CD8-positive, alpha-beta memory T cell (primary cell): ENCODE data around the gene ICAM5. TPM values are rescaled to one million over a fixed set of nuclear protein-coding genes. Genes with fewer than 3 reads are reported as not detected.
"Not testable (repeated sequence)": the region's sequence is repeated elsewhere in the genome, so short reads cannot be mapped to it uniquely, and the experiment has no call there.

Experiments
- CTCF ChIA-PET: fragments of 350-600 bp; sonication (Branson Sonifier 250); formaldehyde crosslinking; loops from one replicate; lab custom pipeline; 2021; ENCODE audit warnings: antibody characterized with exemption; lab: Charles Lee
- POLR2A ChIA-PET: fragments of 350-600 bp; sonication (Branson Sonifier 250); formaldehyde crosslinking; loops from one replicate; lab custom pipeline; 2021; ENCODE audit warnings: antibody characterized with exemption; lab: Charles Lee
- DNase-seq, 5 donors: peaks; one replicate each; pipeline versions ENCODE4 v3.0.0 to v3.0.0-alpha.2; 2020 to 2022; ENCODE audit warnings: mixed read lengths in 1 of 5
- H3K27ac ChIP-seq: one replicate; pipeline ENCODE4 v1.7.0; 2013; ENCODE audit warnings: low read depth, mild to moderate bottlenecking, low read length, moderate library complexity
- H3K27me3 ChIP-seq: 2 replicates; pipeline ENCODE4 v1.7.0; 2013; ENCODE audit warnings: low read length, mild to moderate bottlenecking; ENCODE audit not compliant: insufficient read depth, poor library complexity, severe bottlenecking
- H3K36me3 ChIP-seq: 2 replicates; pipeline ENCODE4 v1.7.0; 2013; ENCODE audit warnings: mild to moderate bottlenecking, low read length, moderate library complexity; ENCODE audit not compliant: insufficient read depth
- H3K4me1 ChIP-seq: 2 replicates; pipeline ENCODE4 v1.7.0; 2013; ENCODE audit warnings: mild to moderate bottlenecking, low read length, moderate library complexity; ENCODE audit not compliant: insufficient read depth
- H3K4me3 ChIP-seq: 2 replicates; pipeline ENCODE4 v1.7.0; 2013; ENCODE audit warnings: mild to moderate bottlenecking, low read length
- H3K9me3 ChIP-seq: 2 replicates; pipeline ENCODE4 v1.7.0; 2013; ENCODE audit warnings: mild to moderate bottlenecking, low read length
- H3K27ac Mint-ChIP-seq, 8 donors: one replicate each; pipeline ENCODE4 v1.8.0; 2020 to 2021; ENCODE audit warnings: mixed read lengths in 8 of 8, mild to moderate bottlenecking in 6 of 8, inconsistent platforms in 3 of 8, moderate library complexity in 3 of 8
- H3K27me3 Mint-ChIP-seq, 2 donors: one replicate each; pipeline ENCODE4 v1.8.0; 2020 to 2021; ENCODE audit warnings: mixed read lengths in 2 of 2, mild to moderate bottlenecking in 1 of 2, moderate library complexity in 1 of 2
- H3K36me3 Mint-ChIP-seq, 3 donors: one replicate each; pipeline ENCODE4 v1.8.0; 2020 to 2021; ENCODE audit warnings: mixed read lengths in 3 of 3, inconsistent platforms in 1 of 3, mild to moderate bottlenecking in 1 of 3
- H3K4me1 Mint-ChIP-seq, 3 donors: one replicate each; pipeline ENCODE4 v1.8.0; 2020 to 2021; ENCODE audit warnings: mixed read lengths in 3 of 3, inconsistent platforms in 1 of 3, mild to moderate bottlenecking in 1 of 3
- H3K4me3 Mint-ChIP-seq, 7 donors: one replicate each; pipeline ENCODE4 v1.8.0; 2020 to 2021; ENCODE audit warnings: mixed read lengths in 7 of 7, mild to moderate bottlenecking in 6 of 7, moderate library complexity in 4 of 7, inconsistent platforms in 2 of 7
- H3K9me3 Mint-ChIP-seq, 5 donors: one replicate each; pipeline ENCODE4 v1.8.0; 2020 to 2022; ENCODE audit warnings: mixed read lengths in 5 of 5, mild to moderate bottlenecking in 3 of 5, moderate library complexity in 2 of 5, inconsistent platforms in 1 of 5
- polyA plus RNA-seq: library from polyadenylated mRNA; unstranded; fragments of 300-500 nt; fragmentation: Illumina TruSeq; gene quantifications from one replicate; pipeline ENCODE4 v1.2.3, GENCODE V29; 2021
- total RNA-seq, 2 experiments: library from RNA; stranded (reverse); gene quantifications; one replicate each; pipeline ENCODE4 v1.2.3, GENCODE V29; 2021

The ICAM5 gene
- total and polyA plus RNA-seq, 3 experiments from 2014 or later, result 1.8 to 2.0 TPM; not detected in 1

GRCh38 chr19:10332158-10332964 lies 42.6 kb downstream of the ICAM5 start:
- H3K4me3 ChIP-seq, result peak overlapping the region; percentile 93
- peaks cover 0 to 59% (median 3%) of the 10 kb centered on the region in 3 donors for H3K36me3 Mint-ChIP-seq
- CTCF ChIA-PET, result interaction anchor here (0.7 to 2.7 kb wide), 6 partner anchors 40 to 146 kb away, joined by 3 to 7 read pairs (median 4); partner anchors contain the start of gene ICAM1
- H3K4me3 Mint-ChIP-seq, result peak overlapping the region; percentile 90 to 99 (median 96)
- POLR2A ChIA-PET, result interaction anchor here (0.8 to 2.0 kb wide), 3 partner anchors 14 to 62 kb away, joined by 4 to 9 read pairs (median 5); partner anchors contain the start of genes ICAM1 and ICAM5
- H3K4me1 ChIP-seq, result peaks cover 25% of the 10 kb centered on the region
- no peaks in the 10 kb centered on the region for H3K27me3 Mint-ChIP-seq
- H3K27me3 ChIP-seq, result no peaks in the 10 kb centered on the region
- peak overlapping the region; percentile 84 for H3K27ac ChIP-seq
- DNase-seq, result no peak
- H3K4me1 Mint-ChIP-seq, result peaks cover 18 to 46% (median 25%) of the 10 kb centered on the region in 3 donors
- H3K9me3 ChIP-seq, result no peaks in the 10 kb centered on the region
- no peaks in the 10 kb centered on the region for H3K9me3 Mint-ChIP-seq
- peaks cover 36% of the 10 kb centered on the region for H3K36me3 ChIP-seq
- H3K27ac Mint-ChIP-seq, result peak overlapping the region; percentile 90 to 98 (median 95)

DNA sequence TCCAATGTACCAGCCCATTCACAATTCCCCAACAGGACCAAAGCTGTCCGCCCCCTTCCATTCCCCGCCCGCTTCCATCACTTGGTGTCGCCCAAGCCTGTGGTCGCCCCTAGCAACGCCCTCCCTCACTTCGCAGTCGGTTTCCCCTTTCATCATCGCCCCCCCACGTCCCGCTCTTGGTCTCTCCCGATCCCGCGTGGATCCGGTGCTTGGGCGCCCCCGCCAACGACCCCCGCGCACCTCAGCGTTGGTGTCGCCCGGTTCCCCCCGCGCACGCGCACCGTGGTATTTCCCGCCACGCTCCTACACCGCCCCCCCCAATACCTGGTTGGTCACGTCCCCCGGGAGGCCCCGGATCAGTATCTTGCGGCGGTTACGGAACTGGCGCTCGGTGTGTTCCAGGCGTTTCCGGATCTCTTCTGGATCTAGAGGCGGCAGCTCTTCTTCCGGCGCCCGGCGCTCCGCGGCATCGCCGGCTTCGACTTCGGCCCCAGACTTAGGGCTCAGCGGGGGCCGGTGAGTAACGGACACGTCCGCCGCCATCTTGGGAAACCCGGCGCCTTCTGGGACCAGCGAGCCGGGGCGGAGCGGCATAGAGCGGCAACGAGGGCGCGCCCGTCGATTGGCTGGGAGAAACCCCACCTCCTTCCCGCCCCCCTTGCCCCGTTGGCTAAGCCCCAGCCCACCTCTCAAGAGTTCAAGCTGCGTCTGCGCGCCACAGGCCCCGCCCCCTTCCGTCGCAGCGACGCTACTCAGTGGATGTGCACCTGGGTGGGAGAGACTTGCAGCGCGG lies 43.4 kb downstream of the ICAM5 start, which contains the start of gene RAVER1:
RAVER1 (minus strand) TSS at position 565 of the 793 bp plus-strand sequence; CDS start at position 543, 22 bp downstream.
- Mint-ChIP-seq H3K4me1 (peaks cover 19 to 47% (median 26%) of the 10 kb centered on the region in 3 donors), H3K4me3 (peak within 1 kb of the TSS; percentile 90 to 99 (median 96)), H3K27me3 (no peaks in the 10 kb centered on the region), H3K9me3 (no peaks in the 10 kb centered on the region), H3K27ac (peak within 1 kb of the TSS; percentile 90 to 98 (median 95)), H3K36me3 (peaks cover 0 to 51% (median 3%) of the 10 kb centered on the region in 3 donors)
- no peaks in the 10 kb centered on the region for H3K27me3 ChIP-seq
- ChIA-PET CTCF (interaction anchor here (0.5 to 2.7 kb wide), 11 partner anchors 16 to 145 kb away, joined by 3 to 7 read pairs (median 3); partner anchors contain the start of gene ICAM1), POLR2A (interaction anchor here (0.5 to 2.0 kb wide), 7 partner anchors 14 to 235 kb away, joined by 3 to 12 read pairs (median 5); partner anchors contain the start of genes ICAM1, ICAM5 and TYK2)
- peak; percentile 96 to 99 (median 98) for DNase-seq
- H3K4me1 ChIP-seq, result peaks cover 26% of the 10 kb centered on the region
- no peaks in the 10 kb centered on the region for H3K9me3 ChIP-seq
- peak within 1 kb of the TSS; percentile 84 for H3K27ac ChIP-seq
- peak within 1 kb of the TSS; percentile 93 for H3K4me3 ChIP-seq
- H3K36me3 ChIP-seq, result peaks cover 28% of the 10 kb centered on the region

GRCh38 chr19:10333758-10334587 lies 44.2 kb downstream of the ICAM5 start:
- peaks cover 27 to 55% (median 34%) of the 10 kb centered on the region in 3 donors for H3K4me1 Mint-ChIP-seq
- no peaks in the 10 kb centered on the region for H3K9me3 Mint-ChIP-seq
- CTCF ChIA-PET, result interaction anchor here (0.5 to 2.7 kb wide), 10 partner anchors 16 to 82 kb away, joined by 3 to 7 read pairs (median 4); partner anchors contain the start of gene ICAM1
- no peaks in the 10 kb centered on the region for H3K27me3 Mint-ChIP-seq
- Histone ChIP-seq H3K27me3 (no peaks in the 10 kb centered on the region), H3K27ac (peak overlapping the region; percentile 84), H3K4me3 (peak overlapping the region; percentile 93), H3K4me1 (peaks cover 34% of the 10 kb centered on the region), H3K9me3 (no peaks in the 10 kb centered on the region), H3K36me3 (peaks cover 21% of the 10 kb centered on the region)
- DNase-seq, result no peak
- H3K36me3 Mint-ChIP-seq, result peaks cover 0 to 50% (median 3%) of the 10 kb centered on the region in 3 donors
- H3K4me3 Mint-ChIP-seq, result peak overlapping the region; percentile 90 to 99 (median 96)
- peak overlapping the region; percentile 90 to 98 (median 95) for H3K27ac Mint-ChIP-seq
- POLR2A ChIA-PET, result interaction anchor here (0.5 to 2.0 kb wide), 6 partner anchors 44 to 235 kb away, joined by 3 to 12 read pairs (median 6); partner anchors contain the start of genes ICAM1, ICAM5 and TYK2

- no peak overlapping the region for H3K4me3 ChIP-seq
- peaks cover 14% of the 10 kb centered on the region for H3K36me3 ChIP-seq
- POLR2A ChIA-PET, result no interaction called here
- peaks cover 38% of the 10 kb centered on the region for H3K4me1 ChIP-seq
- CTCF ChIA-PET, result interaction anchor here (0.7 to 1.9 kb wide), 3 partner anchors 54 to 68 kb away, joined by 3 to 7 read pairs (median 3); partner anchors contain the start of gene ICAM1
- H3K27me3 ChIP-seq, result no peaks in the 10 kb centered on the region
- Mint-ChIP-seq H3K9me3 (no peaks in the 10 kb centered on the region), H3K36me3 (peaks cover 0 to 48% (median 1%) of the 10 kb centered on the region in 3 donors), H3K27me3 (no peaks in the 10 kb centered on the region), H3K4me3 (peak overlapping the region in 5 of 7 donors; percentile 15 to 96 (median 87)), H3K4me1 (peaks cover 33 to 63% (median 42%) of the 10 kb centered on the region in 3 donors), H3K27ac (peak overlapping the region in 3 of 8 donors; percentile 55 to 96 (median 65))
- peak overlapping the region; percentile 84 for H3K27ac ChIP-seq
- DNase-seq, result peak in 2 of 5 donors; percentile 18 to 23
- H3K9me3 ChIP-seq, result no peaks in the 10 kb centered on the region
These were observed 45.0 kb downstream of the ICAM5 start for GRCh38 chr19:10334588-10335351.

DNA sequence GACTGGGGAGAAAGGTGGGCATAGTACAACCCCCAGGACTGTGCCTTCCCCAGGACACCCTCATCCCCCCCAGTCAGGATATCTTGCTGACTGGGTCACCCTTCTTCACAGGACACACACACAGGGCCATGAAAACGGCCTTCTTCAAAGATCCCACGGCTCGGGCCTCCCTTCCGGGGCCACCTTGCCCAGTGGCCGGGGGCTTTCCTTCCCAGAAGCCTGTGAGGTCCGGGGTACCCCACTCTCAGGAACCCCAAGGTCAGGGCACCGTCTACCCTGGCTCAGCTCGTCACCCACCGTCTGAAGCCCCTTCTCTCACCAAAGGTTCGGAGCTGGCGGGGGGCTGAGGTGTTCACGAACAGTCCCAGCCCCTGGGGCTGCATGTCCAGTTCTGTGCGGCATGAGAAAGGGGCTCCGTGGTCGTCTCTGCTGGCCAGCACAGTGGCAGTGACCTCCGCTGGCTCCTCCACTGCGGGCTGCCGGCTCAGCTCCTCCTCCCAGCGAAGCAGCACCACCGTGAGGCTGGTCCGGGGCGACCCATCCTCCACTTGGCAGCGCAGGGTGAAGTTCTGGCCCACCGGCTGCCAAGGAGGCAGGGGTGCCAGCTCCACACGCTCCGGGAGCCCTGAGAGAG lies 45.7 kb downstream of the ICAM5 start:
- Mint-ChIP-seq H3K27me3 (no peaks in the 10 kb centered on the region), H3K27ac (no peak overlapping the region), H3K4me3 (peak overlapping the region in 2 of 7 donors; percentile 24 to 87), H3K9me3 (no peaks in the 10 kb centered on the region), H3K4me1 (peaks cover 35 to 62% (median 46%) of the 10 kb centered on the region in 3 donors), H3K36me3 (peaks cover 0 to 41% (median 1%) of the 10 kb centered on the region in 3 donors)
- CTCF ChIA-PET, result interaction anchor here (0.7 kb wide), 1 partner anchor 65 kb away, joined by 3 read pairs; the partner anchor contains the start of gene ICAM1
- H3K4me1 ChIP-seq, result peaks cover 45% of the 10 kb centered on the region
- no peak overlapping the region for H3K27ac ChIP-seq
- no peaks in the 10 kb centered on the region for H3K9me3 ChIP-seq
- H3K36me3 ChIP-seq, result peaks cover 7% of the 10 kb centered on the region
- POLR2A ChIA-PET, result no interaction called here
- H3K27me3 ChIP-seq, result no peaks in the 10 kb centered on the region
- no peak for DNase-seq
- no peak overlapping the region for H3K4me3 ChIP-seq

- CTCF ChIA-PET, result interaction anchor here (0.8 kb wide), 1 partner anchor 78 kb away, joined by 3 read pairs; no protein-coding TSS in a partner anchor
- POLR2A ChIA-PET, result interaction anchor here (0.5 to 0.8 kb wide), 2 partner anchors 65 to 382 kb away, joined by 3 to 4 read pairs; partner anchors contain the start of gene ICAM1
- H3K9me3 ChIP-seq, H3K27me3 Mint-ChIP-seq, DNase-seq, H3K36me3 ChIP-seq, H3K27ac ChIP-seq, H3K4me3 ChIP-seq, H3K27me3 ChIP-seq, H3K9me3 Mint-ChIP-seq: not testable (repeated sequence)
- H3K4me1 ChIP-seq, result peaks cover 48% of the 10 kb centered on the region
- peak overlapping the region in 1 of 8 donors; percentile 58 for H3K27ac Mint-ChIP-seq
- H3K4me1 Mint-ChIP-seq, result peaks cover 37 to 62% (median 42%) of the 10 kb centered on the region in 3 donors
- peak overlapping the region in 4 of 7 donors; percentile 12 to 50 (median 36) for H3K4me3 Mint-ChIP-seq
- H3K36me3 Mint-ChIP-seq, result peaks cover 0 to 39% (median 1%) of the 10 kb centered on the region in 3 donors
These were observed 47.0 kb downstream of the ICAM5 start for GRCh38 chr19:10336725-10337124.
